Activated CD8-positive, alpha-beta memory T cell treated with anti-CD3 and anti-CD28 coated beads for 1 hour (primary cell): Measurements from ENCODE around the gene MIGA1.

ENCODE experiments used
- DNase-seq, 2 donors: peaks; one replicate each; pipeline ENCODE4 v3.0.0-alpha.2; 2020; ENCODE audit warnings: low read depth in 1 of 2; ENCODE audit errors: extremely low read depth in 1 of 2

The MIGA1 gene

GRCh38 chr1:77846966-77847365 lies 67.5 kb downstream of the MIGA1 start:
- DNase-seq = no peak

GRCh38 chr1:77847621-77848080 lies 68.2 kb downstream of the MIGA1 start:
- DNase-seq = no peak

GRCh38 chr1:77850082-77850481 lies 70.6 kb downstream of the MIGA1 start:
- no peak for DNase-seq

GRCh38 chr1:77857552-77857951 lies 78.1 kb downstream of the MIGA1 start:
- DNase-seq = no peak

- DNase-seq = no peak
Observed at GRCh38 chr1:77858725-77859124, 79.3 kb downstream of the MIGA1 start.

- DNase-seq = no peak
Observed at GRCh38 chr1:77859248-77859647, 79.8 kb downstream of the MIGA1 start.

- no peak for DNase-seq
Observed at GRCh38 chr1:77866296-77866695, 86.8 kb downstream of the MIGA1 start.

GRCh38 chr1:77872645-77873044 lies 93.2 kb downstream of the MIGA1 start:
- DNase-seq = no peak

- no peak for DNase-seq
Observed at GRCh38 chr1:77873461-77873860, 94.0 kb downstream of the MIGA1 start.

- DNase-seq = no peak
Observed at GRCh38 chr1:77874804-77875445, 95.5 kb downstream of the MIGA1 start.

GRCh38 chr1:77876884-77877283 lies 97.4 kb downstream of the MIGA1 start:
- DNase-seq = no peak

GRCh38 chr1:77881061-77881460 lies 101.6 kb downstream of the MIGA1 start:
- DNase-seq = no peak

- no peak for DNase-seq
Observed at GRCh38 chr1:77882411-77882810, 103.0 kb downstream of the MIGA1 start.

GRCh38 chr1:77888081-77888780 lies 108.8 kb downstream of the MIGA1 start, which contains the start of gene NEXN:
Gene NEXN, plus strand, starts transcription at chr1:77888624. Its CDS starts 27,483 bp downstream, at chr1:77916107.
- no peak for DNase-seq

- no peak for DNase-seq
Observed at GRCh38 chr1:77888781-77889642, 109.6 kb downstream of the MIGA1 start.

- DNase-seq = no peak
Observed at GRCh38 chr1:77889671-77890070, 110.2 kb downstream of the MIGA1 start.

GRCh38 chr1:77891200-77891599 lies 111.8 kb downstream of the MIGA1 start:
- DNase-seq = no peak

- DNase-seq = no peak
Observed at GRCh38 chr1:77899647-77900320, 120.3 kb downstream of the MIGA1 start.

GRCh38 chr1:77900687-77901293 lies 121.3 kb downstream of the MIGA1 start:
- DNase-seq = no peak

- no peak for DNase-seq
Observed at GRCh38 chr1:77905603-77906002, 126.2 kb downstream of the MIGA1 start.
